Endothelial cell of umbilical vein (primary cell): ENCODE results near the gene MYADML2. TPM values are rescaled to one million over a fixed set of nuclear protein-coding genes. Genes with fewer than 3 reads are reported as not detected.

Source experiments
- BruUV-seq: library from RNA; stranded (reverse); fragments of 400-500 nt; replicated peaks from 2 replicates; lab custom pipeline; 2021; lab: Mats Ljungman, UMichigan
- CTCF ChIA-PET: fragments of 300-600, 350-600 bp; sonication (Branson Sonifier 250); formaldehyde crosslinking; loops from one replicate; lab custom pipeline; 2021; ENCODE audit warnings: antibody characterized with exemption, inconsistent platforms; lab: Charles Lee
- POLR2A ChIA-PET: fragments of 300-600, 350-600 bp; sonication (Branson Sonifier 250); formaldehyde crosslinking; loops from one replicate; lab custom pipeline; 2021; ENCODE audit warnings: antibody characterized with exemption, inconsistent platforms; lab: Charles Lee
- DNase-seq: peaks from one replicate; pipeline ENCODE4 v3.0.0-alpha.2; 2011; ENCODE audit warnings: low read depth, low spot score
- FAIRE-seq: peaks from 2 replicates; lab custom pipeline; 2011; peaks lifted over from hg19 to GRCh38; lab: Jason Lieb, UNC
- H2AFZ ChIP-seq: 2 replicates; pipeline ENCODE4 v1.6.0; 2012; ENCODE audit warnings: low read depth, low read length, control low read depth, inconsistent platforms
- H3K27ac ChIP-seq: 2 replicates; pipeline ENCODE4 v1.5.1; 2011; ENCODE audit warnings: low read depth, mild to moderate bottlenecking, control low read depth, low read length, moderate library complexity; ENCODE audit not compliant: insufficient read depth
- H3K27me3 ChIP-seq, 2 experiments: 2 replicates each; pipeline versions ENCODE4 v1.6.0 to v1.6.1; 2011; ENCODE audit warnings: low read length in 2 of 2, mixed read lengths in 1 of 2; ENCODE audit not compliant: control insufficient read depth in 2 of 2, insufficient read depth in 2 of 2
- H3K36me3 ChIP-seq, 2 experiments: 2 replicates in 1 of 2; 3 replicates in 1 of 2; pipeline ENCODE4 v1.5.1; 2011; ENCODE audit warnings: low read length in 2 of 2, mild to moderate bottlenecking in 1 of 2, moderate library complexity in 1 of 2; ENCODE audit not compliant: control insufficient read depth in 2 of 2, insufficient read depth in 2 of 2; ENCODE audit errors: extremely low read depth in 1 of 2
- H3K4me1 ChIP-seq: 3 replicates; pipeline ENCODE4 v1.5.1; 2011; ENCODE audit warnings: mild to moderate bottlenecking, low read length; ENCODE audit not compliant: control insufficient read depth, insufficient read depth; ENCODE audit errors: extremely low read depth
- H3K4me2 ChIP-seq: 2 replicates; pipeline ENCODE4 v1.6.1; 2011; ENCODE audit warnings: low read length, control low read depth, mixed read lengths; ENCODE audit not compliant: insufficient read depth
- H3K4me3 ChIP-seq, 3 experiments: fragments of 200-600 bp in 1 of 3; sonication (generic), shearing (Covaris generic) in 1 of 3; replicated peaks in 1 of 3; 2 replicates each; pipeline ENCODE4 v1.5.1; 2011 to 2016; ENCODE audit warnings: control low read depth in 3 of 3, low read length in 3 of 3, mild to moderate bottlenecking in 2 of 3, inconsistent platforms in 1 of 3, low read depth in 1 of 3, moderate library complexity in 1 of 3; ENCODE audit not compliant: insufficient read depth in 1 of 3
- H3K79me2 ChIP-seq: 2 replicates; pipeline ENCODE4 v1.6.0; 2012; ENCODE audit warnings: low read length, inconsistent platforms; ENCODE audit not compliant: control insufficient read depth, insufficient read depth
- H3K9ac ChIP-seq: replicated peaks from 2 replicates; pipeline ENCODE3; 2011; ENCODE audit warnings: low read length, control low read depth; ENCODE audit not compliant: insufficient read depth; ENCODE audit errors: extremely low read depth
- H3K9me1 ChIP-seq: replicated peaks from 3 replicates; pipeline ENCODE4 v1.6.0; 2011; ENCODE audit warnings: mild to moderate bottlenecking, low read length; ENCODE audit not compliant: control insufficient read depth, insufficient read depth; ENCODE audit errors: extremely low read depth
- H3K9me3 ChIP-seq: replicated peaks from 2 replicates; pipeline ENCODE4 v1.5.1; 2012; ENCODE audit warnings: low read length, inconsistent platforms; ENCODE audit not compliant: control insufficient read depth, insufficient read depth
- H4K20me1 ChIP-seq: replicated peaks from 2 replicates; pipeline ENCODE3; 2011; ENCODE audit warnings: mild to moderate bottlenecking, low read length; ENCODE audit not compliant: control insufficient read depth, insufficient read depth; ENCODE audit errors: extremely low read depth
- CTCF ChIP-seq, 2 donors: IDR thresholded peaks; 1 replicate in 1 of 2; 2 replicates in 1 of 2; pipeline ENCODE4 v1.5.1; 2011; ENCODE audit warnings: low read length in 2 of 2, mild to moderate bottlenecking in 2 of 2, moderate library complexity in 2 of 2, control low read depth in 1 of 2, inconsistent platforms in 1 of 2, low read depth in 1 of 2; ENCODE audit not compliant: insufficient read depth in 1 of 2; ENCODE audit errors: extremely low read depth in 1 of 2
- FOS ChIP-seq: IDR thresholded peaks from 2 replicates; pipeline ENCODE4 v1.6.1; 2011; ENCODE audit warnings: mild to moderate bottlenecking, low read length, moderate library complexity, borderline replicate concordance; ENCODE audit not compliant: insufficient read depth
- GATA2 ChIP-seq: IDR thresholded peaks from 2 replicates; pipeline ENCODE4 v1.7.0; 2011; ENCODE audit warnings: low read depth, mild to moderate bottlenecking, moderate library complexity, mixed read lengths, low read length; ENCODE audit not compliant: insufficient read length, insufficient read depth
- JUN ChIP-seq: IDR thresholded peaks from 2 replicates; pipeline ENCODE4 v1.6.1; 2011; ENCODE audit warnings: borderline replicate concordance, low read depth; ENCODE audit not compliant: insufficient read length, insufficient read depth
- MYC ChIP-seq: IDR thresholded peaks from one replicate; pipeline ENCODE4 v1.6.1; 2011; ENCODE audit warnings: mild to moderate bottlenecking, low read depth, low read length
- POLR2A ChIP-seq: IDR thresholded peaks from 2 replicates; pipeline ENCODE4 v1.6.1; 2012; ENCODE audit warnings: low read depth, mild to moderate bottlenecking, control low read depth, low read length
- POLR2AphosphoS5 ChIP-seq: IDR thresholded peaks from 2 replicates; pipeline ENCODE4 v1.6.1; 2012; ENCODE audit warnings: low read depth, mild to moderate bottlenecking, control low read depth, low read length, moderate library complexity; ENCODE audit not compliant: insufficient read depth
- dilution Hi-C: fragments of 300-500 bp; cut with MboI; formaldehyde crosslinking; loops from one replicate; pipeline ENCODE4 v1.15.0; 2019; ENCODE audit warnings: low sequenced_read_pairs; ENCODE audit not compliant: extremely low pct_ligation_motif_present
- intact Hi-C: fragments of 100-400 bp; cut with micrococcal nuclease; formaldehyde crosslinking; loops from one replicate; pipeline ENCODE4 v1.10.0; 2022
- polyA plus RNA-seq, 4 experiments: library from polyadenylated mRNA; depleted of rRNA in 3 of 4; stranded (reverse) in 3 of 4; unstranded in 1 of 4; fragments of >200 nt; gene quantifications; 2 replicates each; pipeline versions ENCODE4 v1.2.1 to v1.2.3, GENCODE V29; 2011 to 2012; ENCODE audit warnings: missing spikeins in 1 of 4
- total RNA-seq: library from RNA; stranded (reverse); gene quantifications from 2 replicates; pipeline ENCODE4 v1.2.3, GENCODE V29; 2021

The MYADML2 gene
- total and polyA plus RNA-seq, 2 donors (not counting 3 experiments of a cell fraction or from before 2014, with no cell fraction given), result not detected

DNA sequence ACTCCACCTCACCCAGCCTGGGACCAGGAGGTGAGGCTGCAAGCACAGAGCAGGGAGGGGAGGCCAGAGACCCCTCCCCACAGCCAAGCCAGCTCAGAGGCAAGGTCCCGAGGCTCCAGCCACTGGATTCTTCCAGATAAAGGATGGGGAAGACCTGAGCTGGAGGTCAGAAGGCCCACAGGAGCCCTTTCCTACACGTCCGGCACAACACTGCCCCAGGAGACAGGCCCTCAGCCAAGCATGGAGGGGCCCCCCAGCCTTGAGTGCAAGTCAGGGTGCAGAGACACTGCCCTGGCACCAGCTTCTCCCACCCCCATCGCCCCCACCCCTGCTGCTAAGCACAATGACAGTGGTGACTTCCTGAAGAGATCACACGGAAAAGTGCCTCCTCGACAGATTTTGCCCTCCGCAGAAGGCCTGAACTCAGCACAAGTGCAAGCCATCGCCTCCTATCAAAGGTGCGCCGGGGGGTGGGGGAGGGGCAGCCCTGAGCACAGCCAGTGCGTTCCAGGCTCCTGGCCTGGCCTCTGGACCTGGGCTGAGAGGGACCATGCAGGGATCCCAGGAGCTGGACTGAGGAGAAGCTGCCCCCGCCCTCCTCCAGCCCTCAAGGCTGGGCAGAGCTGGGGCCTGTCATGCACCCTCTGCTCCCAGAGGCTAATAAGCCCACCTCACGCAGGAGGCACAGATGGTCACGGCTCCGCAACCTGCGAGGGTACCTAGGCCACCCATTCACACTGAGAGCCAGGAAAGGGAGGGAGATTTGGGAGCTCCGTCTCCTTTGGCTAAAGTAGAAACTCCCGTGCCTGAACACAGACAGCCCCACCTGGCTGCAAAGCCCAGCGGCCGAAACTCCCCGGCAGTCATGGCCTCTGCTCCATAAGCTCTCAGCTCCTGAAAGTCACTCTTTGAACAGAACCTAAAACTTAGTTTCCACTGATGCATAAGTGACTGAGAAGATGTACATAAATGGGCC, 22.2 kb downstream of the MYADML2 start:
- FAIRE-seq (no peak), DNase-seq (no peak)
- CTCF ChIA-PET, result no interaction called here
- no peak overlapping the region for H3K27ac ChIP-seq
- no peak overlapping the region for H3K4me3 ChIP-seq
- no peaks in the 10 kb centered on the region for H3K9me3 ChIP-seq
- H4K20me1 ChIP-seq, result no peaks in the 10 kb centered on the region
- TF ChIP-seq CTCF (IDR thresholded peaks at IDR 0.05; ENCODE audit: extremely low read depth in 1 of 2, insufficient read depth in 1 of 2, low read depth in 1 of 2, low read length in 2 of 2), result no peak
- TF ChIP-seq FOS, result no peak
- TF ChIP-seq MYC, result no peak
- TF ChIP-seq JUN, result no peak
- TF ChIP-seq POLR2A, result no peak
- TF ChIP-seq GATA2, result no peak
- no peak for TF ChIP-seq POLR2AphosphoS5
- no peak overlapping the region for H3K4me2 ChIP-seq
- H3K9ac ChIP-seq, result no peak overlapping the region
- H3K27me3 ChIP-seq, result no peaks in the 10 kb centered on the region
- intact Hi-C loops (loop anchor here (5.0 kb wide), 1 partner anchor 77 kb away; no protein-coding TSS in a partner anchor), dilution Hi-C loops (no loop called here)
- no peaks in the 10 kb centered on the region for H3K9me1 ChIP-seq
- no TSS peak for BruUV-seq
- POLR2A ChIA-PET, result no interaction called here
- peaks cover 17% of the 10 kb centered on the region for H3K4me1 ChIP-seq
- H2AFZ ChIP-seq, result no peak overlapping the region
- peaks cover 68% of the 10 kb centered on the region for H3K79me2 ChIP-seq
- H3K36me3 ChIP-seq, result peaks cover 0 to 19% of the 10 kb centered on the region in 2 experiments
